ENCODE data around the gene WDR45B. TPM values are rescaled to one million over a fixed set of nuclear protein-coding genes. Genes with fewer than 3 reads are reported as not detected.

The WDR45B gene
- total RNA-seq, 2 donors from 2014 or later, result 45.5 to 49.3 TPM

DNA sequence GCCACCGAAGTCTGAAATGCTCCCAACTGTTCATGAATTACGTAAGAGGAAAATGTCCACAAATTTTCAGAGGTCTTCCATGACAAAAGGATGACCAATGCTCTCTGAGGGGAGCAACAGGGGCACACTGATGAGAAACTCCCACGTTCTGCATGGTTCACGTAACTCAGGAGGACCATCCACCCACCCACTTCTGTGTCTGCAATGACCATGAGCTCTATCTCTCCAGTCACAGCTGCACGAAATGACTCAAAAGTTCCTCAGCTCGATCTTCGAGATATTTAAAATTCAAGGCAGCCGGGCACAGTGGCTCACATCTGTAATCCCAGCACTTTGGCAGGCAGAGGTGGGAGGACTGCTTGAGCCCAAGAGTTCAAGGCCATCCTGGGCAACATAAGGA, 15.8 kb downstream of the WDR45B start:
- H3K27ac ChIP-seq, result peak overlapping the region in 2 of 4 donors; percentile 12 to 39

DNA sequence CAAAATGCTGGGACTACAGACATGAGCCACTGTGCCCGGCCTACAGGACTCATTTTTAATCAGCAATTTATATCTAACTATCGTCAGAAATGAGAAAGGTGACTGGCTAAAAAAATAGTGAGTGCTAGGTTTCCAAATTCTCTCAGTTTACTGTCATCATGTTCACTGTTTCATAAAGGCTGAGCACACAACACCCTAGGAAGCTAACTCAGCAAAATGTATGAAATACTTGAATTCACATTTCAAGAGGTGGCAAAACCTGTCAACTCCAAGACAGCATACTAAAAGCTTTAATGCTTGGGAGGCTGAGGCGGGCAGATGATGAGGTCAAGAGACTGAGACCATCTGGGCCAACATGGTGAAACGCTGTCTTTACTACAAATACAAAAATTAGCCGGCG, 16.7 kb downstream of the WDR45B start:
- H3K4me1 ChIP-seq, result peaks cover 52% of the 10 kb centered on the region
- H3K4me3 ChIP-seq, result no peak overlapping the region
- no peak overlapping the region for H3K27ac ChIP-seq
- H3K36me3 ChIP-seq (replicated peaks in 1 of 2; ENCODE audit: insufficient read depth in 1 of 2, low read depth in 2 of 2), result peaks cover 1 to 7% of the 10 kb centered on the region in 2 donors
- no peaks in the 10 kb centered on the region for H3K9me3 ChIP-seq
- ATAC-seq (no peak), DNase-seq (no peak)
- H3K27me3 ChIP-seq, result no peaks in the 10 kb centered on the region
- TF ChIP-seq, protein P1, sequence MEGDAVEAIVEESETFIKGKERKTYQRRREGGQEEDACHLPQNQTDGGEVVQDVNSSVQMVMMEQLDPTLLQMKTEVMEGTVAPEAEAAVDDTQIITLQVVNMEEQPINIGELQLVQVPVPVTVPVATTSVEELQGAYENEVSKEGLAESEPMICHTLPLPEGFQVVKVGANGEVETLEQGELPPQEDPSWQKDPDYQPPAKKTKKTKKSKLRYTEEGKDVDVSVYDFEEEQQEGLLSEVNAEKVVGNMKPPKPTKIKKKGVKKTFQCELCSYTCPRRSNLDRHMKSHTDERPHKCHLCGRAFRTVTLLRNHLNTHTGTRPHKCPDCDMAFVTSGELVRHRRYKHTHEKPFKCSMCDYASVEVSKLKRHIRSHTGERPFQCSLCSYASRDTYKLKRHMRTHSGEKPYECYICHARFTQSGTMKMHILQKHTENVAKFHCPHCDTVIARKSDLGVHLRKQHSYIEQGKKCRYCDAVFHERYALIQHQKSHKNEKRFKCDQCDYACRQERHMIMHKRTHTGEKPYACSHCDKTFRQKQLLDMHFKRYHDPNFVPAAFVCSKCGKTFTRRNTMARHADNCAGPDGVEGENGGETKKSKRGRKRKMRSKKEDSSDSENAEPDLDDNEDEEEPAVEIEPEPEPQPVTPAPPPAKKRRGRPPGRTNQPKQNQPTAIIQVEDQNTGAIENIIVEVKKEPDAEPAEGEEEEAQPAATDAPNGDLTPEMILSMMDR (IDR thresholded peaks at IDR 0.05), result no peak
- no peak for TF ChIP-seq POLR2A (IDR thresholded peaks at IDR 0.05)
- intact Hi-C loops (cut with DNase I), result no loop called here
- WGBS, 2 donors, result 69 to 85% methylated on average over 6 of the region's 6 CpGs

More for the DNA sequence above, 15.8 kb downstream of the WDR45B start:
- TF ChIP-seq POLR2A (IDR thresholded peaks at IDR 0.05), result no peak
- TF ChIP-seq, protein P1 (IDR thresholded peaks at IDR 0.05), result no peak
- Histone ChIP-seq H3K9me3 (peaks cover 0 to 6% (median 0%) of the 10 kb centered on the region in 3 donors), H3K4me1 (peaks cover 59% of the 10 kb centered on the region), H3K4me3 (no peak overlapping the region), H3K27me3 (no peaks in the 10 kb centered on the region), H3K36me3 (replicated peaks in 1 of 2; ENCODE audit: insufficient read depth in 1 of 2, low read depth in 2 of 2) (peaks cover 0 to 7% of the 10 kb centered on the region in 2 donors)
- intact Hi-C loops (cut with DNase I), result no loop called here
- no peak for DNase-seq
- 67 to 73% methylated on average over 8 of the region's 8 CpGs for WGBS, 2 donors
- ATAC-seq, result no peak

DNA sequence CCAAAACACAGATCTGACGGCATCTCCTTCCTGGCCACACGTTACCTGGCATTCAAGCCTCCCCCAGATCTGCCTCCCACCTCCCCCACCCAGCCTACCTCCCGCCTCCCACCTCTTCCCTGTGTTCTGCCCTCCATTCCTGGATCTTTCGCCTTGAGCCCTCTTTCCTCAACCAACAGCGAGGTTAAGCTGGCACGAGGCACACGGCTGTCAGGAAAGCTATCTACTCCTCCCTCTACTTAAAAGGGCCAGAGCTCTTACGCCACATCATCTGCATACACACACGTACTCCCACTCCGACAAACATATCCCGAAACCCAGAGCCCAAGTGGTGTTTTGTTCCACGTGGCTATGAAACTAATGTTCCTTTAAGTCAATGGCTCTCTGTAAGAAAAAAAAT, 18.0 kb downstream of the WDR45B start:
- H3K36me3 ChIP-seq (replicated peaks in 1 of 2; ENCODE audit: insufficient read depth in 1 of 2, low read depth in 2 of 2), result peaks cover 7 to 9% of the 10 kb centered on the region in 2 donors
- ATAC-seq (no peak), DNase-seq (no peak)
- 87 to 98% methylated on average over 12 of the region's 12 CpGs for WGBS, 2 donors
- TF ChIP-seq POLR2A (IDR thresholded peaks at IDR 0.05), result no peak
- peaks cover 39% of the 10 kb centered on the region for H3K4me1 ChIP-seq
- no peak overlapping the region for H3K4me3 ChIP-seq
- H3K27ac ChIP-seq, result no peak overlapping the region
- no peaks in the 10 kb centered on the region for H3K27me3 ChIP-seq
- H3K9me3 ChIP-seq, result no peaks in the 10 kb centered on the region
- intact Hi-C loops (cut with DNase I), result no loop called here

DNA sequence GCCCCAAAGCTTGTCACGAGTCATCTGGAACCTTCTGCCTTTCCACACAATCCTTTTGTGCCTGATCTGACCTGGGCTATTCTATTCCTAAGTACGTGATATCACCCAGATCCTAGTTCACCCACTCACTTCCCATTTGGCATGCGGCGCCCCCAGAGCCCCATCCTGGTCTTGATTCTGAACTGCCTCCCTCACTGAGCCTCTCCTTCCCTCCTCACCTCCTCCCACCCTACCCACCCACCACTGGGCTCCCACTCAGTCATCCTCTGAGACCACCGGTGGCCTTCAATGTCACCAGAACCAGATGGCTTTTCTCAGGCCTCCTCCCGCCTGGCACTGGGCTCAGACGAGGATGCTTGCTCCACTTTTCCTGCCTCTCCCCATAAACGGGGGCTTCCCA, 18.5 kb downstream of the WDR45B start:
- H3K36me3 ChIP-seq (replicated peaks in 1 of 2; ENCODE audit: insufficient read depth in 1 of 2, low read depth in 2 of 2), result peaks cover 11 to 14% of the 10 kb centered on the region in 2 donors

DNA sequence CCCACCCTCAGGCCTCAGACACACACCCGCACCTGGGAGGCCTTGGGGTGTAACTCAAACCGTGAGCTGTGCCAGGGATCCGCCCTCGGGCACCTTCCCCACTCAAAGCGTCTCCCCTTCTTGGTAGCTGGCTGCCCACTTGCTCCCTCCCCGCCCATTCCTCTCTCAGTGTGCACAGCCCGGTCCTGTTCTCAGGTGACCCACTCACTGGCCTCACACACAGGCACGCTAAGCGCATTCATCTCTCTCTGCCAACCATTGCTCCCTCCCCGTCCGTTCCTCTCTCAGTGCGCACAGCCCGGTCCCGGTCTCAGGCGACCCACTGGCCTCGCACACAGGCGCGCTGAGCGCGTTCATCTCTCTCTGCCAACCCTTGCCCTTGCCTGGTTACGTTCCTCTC, 20.8 kb downstream of the WDR45B start:
- Histone ChIP-seq H3K27ac (peak overlapping the region in 1 of 4 donors; percentile 17), H3K4me3 (no peak overlapping the region), H3K4me1 (peaks cover 11% of the 10 kb centered on the region), H3K9me3 (no peaks in the 10 kb centered on the region), H3K36me3 (replicated peaks in 1 of 2; ENCODE audit: insufficient read depth in 1 of 2, low read depth in 2 of 2) (peaks cover 14 to 15% of the 10 kb centered on the region in 2 donors), H3K27me3 (no peaks in the 10 kb centered on the region)
- intact Hi-C loops (cut with DNase I), result no loop called here
- DNase-seq (no peak), ATAC-seq (no peak)
- 90 to 91% methylated on average over 21 of the region's 21 CpGs for WGBS, 2 donors
- TF ChIP-seq POLR2A (IDR thresholded peaks at IDR 0.05), result no peak
- TF ChIP-seq, protein P1 (IDR thresholded peaks at IDR 0.05), result no peak

More for the DNA sequence above, 18.5 kb downstream of the WDR45B start:
- Histone ChIP-seq H3K27me3 (no peaks in the 10 kb centered on the region), H3K4me3 (no peak overlapping the region), H3K27ac (no peak overlapping the region), H3K4me1 (peaks cover 35% of the 10 kb centered on the region), H3K9me3 (no peaks in the 10 kb centered on the region)
- no peak for DNase-seq
- intact Hi-C loops (cut with DNase I), result no loop called here
- WGBS, 2 donors, result 67 to 77% methylated on average over 8 of the region's 8 CpGs
- TF ChIP-seq POLR2A (IDR thresholded peaks at IDR 0.05), result no peak
- TF ChIP-seq, protein P1 (IDR thresholded peaks at IDR 0.05), result no peak
- ATAC-seq, result no peak

All from body of pancreas (tissue), 4 donors.